HG03095 (cell line): Measurements from ENCODE around the gene KBTBD2.
"Not testable (repeated sequence)": the region's sequence is repeated elsewhere in the genome, so short reads cannot be mapped to it uniquely, and the experiment has no call there.

Source experiments
- ATAC-seq: cut with Tn5 transposase; IDR thresholded peaks from one replicate; pipeline ENCODE4 v1.9.1; 2021; ENCODE audit warnings: moderate library complexity; ENCODE audit not compliant: unreplicated experiment

Gene KBTBD2

GRCh38 chr7:32893722-32894121, 2.2 kb upstream of the KBTBD2 start:
- ATAC-seq, result no peak

- ATAC-seq, result no peak
Measured at GRCh38 chr7:32893207-32893524, 1.6 kb upstream of the KBTBD2 start.

GRCh38 chr7:32892521-32893206, 1.1 kb upstream of the KBTBD2 start:
- ATAC-seq, result no peak

- ATAC-seq, result peak; percentile 50
Measured at GRCh38 chr7:32891800-32892520, 400 bp upstream of the KBTBD2 start.

DNA sequence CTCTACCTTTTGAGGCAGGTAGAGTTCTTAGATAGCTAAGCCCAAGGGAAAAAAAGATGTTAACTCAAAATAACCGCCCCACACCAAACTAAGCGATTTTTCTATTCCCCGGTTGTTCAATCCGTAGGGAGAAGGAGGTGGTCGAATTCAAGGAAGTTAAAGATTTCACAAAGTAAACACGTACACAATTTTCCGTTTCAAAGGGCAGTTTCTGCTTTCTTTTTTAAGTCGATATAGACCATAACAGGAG, 842 bp downstream of the KBTBD2 start:
- ATAC-seq, result no peak

- ATAC-seq, result peak; percentile 36
Measured at GRCh38 chr7:32890010-32890792, 1.4 kb downstream of the KBTBD2 start.

DNA sequence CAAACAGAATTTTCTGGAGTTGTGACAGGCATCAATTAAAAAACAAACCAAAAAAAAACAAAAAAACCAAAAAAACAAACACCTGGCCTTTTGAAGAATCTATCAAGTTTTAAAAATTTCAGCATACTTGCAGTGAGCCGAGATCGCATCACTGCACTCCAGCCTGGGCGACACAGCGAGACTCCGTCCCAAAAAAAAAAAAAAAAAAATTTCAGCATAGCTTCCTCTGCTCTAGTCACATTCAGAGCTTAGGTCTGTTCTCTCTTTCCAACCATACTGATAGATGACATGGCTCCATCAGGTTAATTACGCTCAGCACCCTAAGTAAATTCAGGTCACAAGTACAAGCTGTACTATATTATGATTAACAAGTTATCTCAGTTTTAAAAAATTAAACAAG, 3.1 kb downstream of the KBTBD2 start:
- no peak for ATAC-seq

- ATAC-seq, result no peak
Measured at GRCh38 chr7:32887395-32887794, 4.2 kb downstream of the KBTBD2 start.

- ATAC-seq, result no peak
Measured at GRCh38 chr7:32881074-32881982, 10.2 kb downstream of the KBTBD2 start.

GRCh38 chr7:32879460-32879859, 12.1 kb downstream of the KBTBD2 start:
- no peak for ATAC-seq

GRCh38 chr7:32878023-32878422, 13.5 kb downstream of the KBTBD2 start:
- not testable (repeated sequence) for ATAC-seq

DNA sequence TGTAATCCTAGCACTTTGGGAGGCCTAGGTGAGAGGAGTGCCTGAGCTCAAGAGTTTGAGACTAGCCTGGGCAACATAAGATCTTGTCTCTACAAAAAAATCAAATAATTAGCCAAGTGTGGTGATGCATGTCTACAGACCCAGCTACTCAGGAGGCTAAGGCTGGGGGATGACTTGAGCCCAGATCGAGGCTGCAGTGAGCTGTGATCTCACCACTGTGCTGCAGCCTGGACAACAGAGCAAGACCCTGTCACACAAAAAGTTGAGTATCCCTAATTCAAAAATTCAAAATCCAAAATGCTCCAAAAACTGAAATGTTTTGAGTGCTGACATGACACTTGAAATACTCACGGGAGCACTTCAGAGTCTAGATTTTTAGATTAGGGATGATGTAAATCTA, 19.1 kb downstream of the KBTBD2 start:
- ATAC-seq, result no peak

- ATAC-seq, result peak; percentile 65
Measured at GRCh38 chr7:32871624-32872371, 19.8 kb downstream of the KBTBD2 start.

GRCh38 chr7:32870298-32870697, 21.3 kb downstream of the KBTBD2 start:
- ATAC-seq, result no peak

- ATAC-seq, result no peak
Measured at GRCh38 chr7:32869716-32870115, 21.8 kb downstream of the KBTBD2 start.

GRCh38 chr7:32868116-32868515, 23.4 kb downstream of the KBTBD2 start:
- no peak for ATAC-seq

- ATAC-seq, result no peak
Measured at GRCh38 chr7:32865448-32866030, 26.0 kb downstream of the KBTBD2 start.

DNA sequence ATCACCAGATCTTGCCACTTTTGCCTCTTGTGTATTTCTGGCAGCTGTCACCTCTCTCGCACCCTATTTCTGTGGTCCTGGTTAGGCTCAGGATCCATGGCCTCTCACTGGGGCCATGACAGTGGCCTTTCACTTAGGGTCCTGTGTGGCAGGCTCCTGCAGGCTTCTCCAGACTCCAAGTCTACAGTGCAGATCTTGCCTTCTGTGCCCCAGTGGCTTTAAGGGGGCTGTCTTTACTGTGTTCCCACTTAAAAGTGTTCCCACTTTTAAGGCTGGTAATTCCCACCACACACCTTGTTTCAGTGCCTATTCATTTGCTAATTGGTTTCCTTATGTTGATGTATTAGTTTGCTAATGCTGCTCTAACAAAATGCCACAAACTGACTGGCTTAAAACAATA, 27.7 kb downstream of the KBTBD2 start:
- not testable (repeated sequence) for ATAC-seq

- no peak for ATAC-seq
Measured at GRCh38 chr7:32860090-32860489, 31.5 kb downstream of the KBTBD2 start.

DNA sequence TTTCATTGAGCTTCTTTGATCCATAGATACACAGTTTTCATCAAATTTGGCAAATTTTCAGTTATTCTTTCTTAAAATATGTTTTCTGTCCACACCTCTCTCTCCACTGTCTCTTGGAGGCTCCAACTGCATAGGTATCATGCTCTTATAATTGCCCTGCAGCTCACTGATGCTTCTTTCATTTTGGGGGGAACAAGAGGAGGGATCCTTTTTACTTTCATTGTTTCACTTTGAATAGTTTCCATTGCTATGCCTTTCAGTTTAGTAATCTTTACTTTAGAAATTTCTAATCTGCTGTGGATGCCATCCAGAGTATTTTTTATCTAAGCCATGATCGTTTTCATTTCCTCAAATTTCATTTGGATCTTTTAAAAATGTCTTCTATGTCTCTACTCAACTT, 32.9 kb downstream of the KBTBD2 start:
- ATAC-seq, result no peak
